Right lung (tissue), 5 donors: ENCODE data around the gene FHL1. TPM values are rescaled to one million over a fixed set of nuclear protein-coding genes. Genes with fewer than 3 reads are reported as not detected.

Experiments used
- DNase-seq, 2 donors: peaks; one replicate each; pipeline ENCODE4 v3.0.0-alpha.2; 2013
- polyA plus RNA-seq, 5 donors: library from polyadenylated mRNA; unstranded; fragments of 120-200 nt; gene quantifications; one replicate each; pipeline versions ENCODE4 v1.2.1 to v1.2.3, GENCODE V29; 2013; ENCODE audit warnings: inconsistent platforms in 1 of 5, low replicate concordance in 1 of 5; ENCODE audit not compliant: insufficient read length in 5 of 5, insufficient read depth in 1 of 5

The FHL1 gene
- polyA plus RNA-seq, 5 donors: 253 to 309 (median 268) TPM

GRCh38 chrX:136251041-136251991 lies 104.0 kb downstream of the FHL1 start, which contains the start of gene MAP7D3:
Gene MAP7D3 (minus strand): TSS chrX:136251400. CDS start chrX:136251358, 42 bp downstream.
- DNase-seq: peak; percentile 48 to 51

- no peak for DNase-seq
Observed at GRCh38 chrX:136255541-136255940, 108.2 kb downstream of the FHL1 start.

GRCh38 chrX:136256026-136256425 lies 108.7 kb downstream of the FHL1 start:
- DNase-seq: no peak

- DNase-seq: no peak
Observed at GRCh38 chrX:136258951-136259350, 111.6 kb downstream of the FHL1 start.

GRCh38 chrX:136259543-136259942 lies 112.2 kb downstream of the FHL1 start:
- no peak for DNase-seq

- peak; percentile 41 to 51 for DNase-seq
Observed at GRCh38 chrX:136260776-136261175, 113.4 kb downstream of the FHL1 start.

Other genes starting within 250 kb of the FHL1 start
- 10 to 100 TPM; 25.2 to 30.8 (median 28.4) TPM for gene MMGT1, start 173.5 kb upstream of the FHL1 start, polyA plus RNA-seq
- gene SLC9A6, start 162.1 kb upstream of the FHL1 start, polyA plus RNA-seq: 10 to 100 TPM; 16.9 to 25.1 (median 22.3) TPM
- 10 to 100 TPM; 13.7 to 19.1 (median 16.9) TPM for gene MAP7D3, start 103.9 kb downstream of the FHL1 start, polyA plus RNA-seq
- gene ADGRG4, start 153.4 kb downstream of the FHL1 start, polyA plus RNA-seq: not detected